T-helper 22 cell (primary cell): ENCODE measurements around the gene SETD3.

Source experiments
- DNase-seq: peaks from one replicate; pipeline ENCODE4 v3.0.0-alpha.2; 2020; ENCODE audit warnings: low read depth

SETD3 gene

GRCh38 chr14:99497894-99498293, 17.2 kb upstream of the SETD3 start:
- DNase-seq: no peak

DNA sequence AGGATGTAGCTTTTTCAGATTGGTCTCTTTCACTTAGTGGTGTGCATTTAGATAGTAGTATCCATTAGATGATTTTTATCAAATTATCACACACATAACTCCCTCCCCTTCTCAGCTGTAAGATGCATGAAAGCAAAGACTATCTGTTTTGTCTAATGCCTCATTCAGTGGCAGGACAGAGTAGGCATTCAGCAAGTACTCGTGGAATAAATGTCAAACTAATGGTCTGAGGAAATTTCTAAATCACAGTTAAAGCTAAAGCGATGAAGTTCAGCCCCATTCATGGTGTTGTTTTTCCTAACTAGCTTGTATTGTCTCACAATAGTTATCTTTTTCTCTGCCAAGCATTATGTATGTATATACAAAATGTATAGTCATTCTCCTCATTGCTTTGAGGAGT, 16.7 kb upstream of the SETD3 start:
- DNase-seq: no peak

DNA sequence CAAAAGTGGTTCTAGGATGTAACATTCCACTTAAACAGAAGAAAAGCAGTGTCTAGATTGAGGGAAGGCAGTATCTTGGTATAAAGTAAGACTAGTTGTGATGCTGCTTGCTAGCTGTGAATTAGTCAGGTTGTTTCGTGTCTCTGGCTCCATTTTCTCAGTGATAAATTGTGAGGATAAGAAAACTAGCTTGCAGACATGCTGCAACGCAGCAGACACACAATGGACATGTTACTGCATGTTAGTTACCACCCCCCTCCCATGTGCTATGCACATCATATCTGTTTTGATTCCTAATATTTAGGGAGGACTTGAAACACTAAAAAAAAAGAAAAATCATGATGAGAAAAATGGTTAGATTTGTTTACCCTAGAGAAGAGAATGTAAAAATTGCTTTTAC, 3.4 kb upstream of the SETD3 start:
- no peak for DNase-seq

- peak; percentile 4 for DNase-seq
Observed at GRCh38 chr14:99481745-99482099, 1.1 kb upstream of the SETD3 start.

- peak; percentile 100 for DNase-seq
Observed at GRCh38 chr14:99480917-99481744, 472 bp upstream of the SETD3 start, which contains the start of gene CCNK. Gene CCNK, plus strand, starts transcription at chr14:99481409. Its CDS starts 11,269 bp downstream, at chr14:99492678.

DNA sequence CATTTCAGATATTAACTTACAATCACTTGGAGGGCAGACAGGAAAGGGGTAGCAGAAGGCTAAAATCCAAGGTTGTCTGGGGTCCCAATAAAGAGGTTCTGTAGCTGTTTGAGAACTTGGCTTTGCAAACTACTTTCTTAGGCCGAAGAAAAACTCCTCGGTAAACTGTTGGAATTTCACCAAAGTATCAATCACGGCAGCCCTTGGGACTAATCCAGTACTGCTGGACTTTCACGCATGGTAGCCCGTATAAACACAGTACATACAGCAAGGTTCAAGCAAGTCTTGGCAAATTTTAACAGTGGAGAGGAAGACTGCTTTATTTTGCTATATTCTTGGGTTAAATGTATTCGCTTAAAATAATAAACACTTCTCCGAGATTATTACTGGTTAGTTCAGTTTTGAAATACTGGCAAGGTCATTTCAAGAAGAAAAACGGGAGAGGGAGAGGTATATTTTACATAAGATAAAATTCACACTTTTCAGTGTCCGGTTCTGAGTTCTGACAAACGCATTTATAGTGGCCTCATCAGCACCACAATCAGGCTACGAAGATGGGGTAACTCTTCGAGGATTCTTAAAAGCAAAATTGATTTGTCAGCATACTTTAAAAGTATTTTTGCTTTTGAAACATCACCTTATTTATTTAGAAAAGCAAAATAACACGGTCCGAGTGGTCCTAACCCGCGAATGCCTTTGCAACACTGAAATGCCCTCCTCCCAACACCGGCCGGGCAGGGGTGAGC, 1.3 kb downstream of the SETD3 start:
- DNase-seq: no peak

DNA sequence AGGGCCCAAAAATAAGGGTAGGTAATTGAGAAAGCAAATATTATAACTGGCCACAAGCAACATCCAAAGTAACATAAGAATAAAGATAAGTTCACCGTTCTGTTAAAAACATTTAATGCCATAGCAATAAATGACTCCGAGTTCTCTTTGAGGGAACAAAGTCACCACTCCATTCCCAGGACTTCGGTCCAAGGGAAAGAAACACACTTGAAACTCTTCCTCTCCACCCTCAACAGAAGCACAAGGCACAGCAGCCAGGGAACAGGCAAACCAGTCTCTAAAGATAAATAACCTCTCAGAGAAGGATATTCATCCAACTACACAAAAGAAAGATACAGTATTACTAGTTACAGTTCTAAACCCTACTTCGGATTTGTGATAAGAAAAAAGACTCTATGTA, 2.5 kb downstream of the SETD3 start:
- no peak for DNase-seq

- no peak for DNase-seq
Observed at GRCh38 chr14:99476864-99477263, 3.8 kb downstream of the SETD3 start.

DNA sequence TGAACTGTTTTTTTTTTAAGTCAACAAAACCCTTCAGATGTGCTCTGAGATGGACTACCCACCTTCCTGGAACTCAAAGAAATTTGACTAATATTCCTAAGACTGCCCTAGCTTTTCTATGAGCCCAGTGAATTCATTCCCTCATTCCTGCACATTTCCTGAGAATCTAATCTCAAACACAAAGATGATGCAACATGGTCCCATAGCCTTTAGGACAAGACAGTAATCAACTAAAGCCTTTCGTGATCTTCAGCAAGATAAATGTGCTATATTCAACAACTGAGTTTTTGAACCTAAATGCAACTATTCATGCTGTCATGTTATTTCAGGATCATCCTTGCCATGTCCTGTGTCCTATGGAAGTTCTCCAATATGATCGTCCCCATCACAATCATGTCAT, 5.0 kb downstream of the SETD3 start:
- DNase-seq: no peak

DNA sequence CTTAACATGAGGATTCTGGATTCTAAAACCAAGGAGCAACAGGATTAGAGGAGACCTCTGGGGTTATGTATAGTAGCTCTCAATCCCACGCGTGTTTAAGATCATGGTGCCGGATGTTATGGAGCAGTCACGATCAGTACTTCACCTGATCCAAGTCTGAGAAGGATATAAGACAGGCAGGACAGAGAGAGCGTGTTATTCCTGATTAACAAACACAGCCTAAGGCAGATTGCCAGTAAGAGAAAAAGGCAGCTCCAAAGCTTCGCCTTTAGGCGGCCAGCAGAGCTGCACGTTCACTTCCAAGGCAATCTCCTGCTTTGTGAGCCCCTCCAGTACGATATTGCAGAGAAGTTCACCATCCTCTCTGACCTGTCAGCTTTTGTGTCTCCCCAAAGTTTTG, 5.5 kb downstream of the SETD3 start:
- no peak for DNase-seq

DNA sequence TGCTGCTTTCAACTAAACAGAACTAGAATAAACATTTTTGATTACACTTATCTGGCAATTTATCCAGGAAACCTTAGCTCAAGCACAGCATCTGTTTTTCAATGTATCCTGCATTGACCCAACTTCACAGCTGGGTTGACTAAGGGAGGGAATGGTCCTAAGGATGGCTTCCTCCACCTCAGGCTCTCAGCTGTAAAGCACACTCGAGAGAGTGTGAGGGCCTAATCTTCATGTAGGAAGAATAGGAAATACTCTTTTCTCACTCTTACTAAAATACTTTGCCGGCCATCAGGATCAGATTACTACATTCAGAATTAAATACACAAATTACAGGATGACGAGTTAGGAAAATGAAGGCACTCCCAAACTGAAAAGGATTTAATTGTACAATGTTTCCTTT, 7.2 kb downstream of the SETD3 start:
- DNase-seq: no peak

GRCh38 chr14:99472937-99473336, 7.7 kb downstream of the SETD3 start:
- DNase-seq: no peak

DNA sequence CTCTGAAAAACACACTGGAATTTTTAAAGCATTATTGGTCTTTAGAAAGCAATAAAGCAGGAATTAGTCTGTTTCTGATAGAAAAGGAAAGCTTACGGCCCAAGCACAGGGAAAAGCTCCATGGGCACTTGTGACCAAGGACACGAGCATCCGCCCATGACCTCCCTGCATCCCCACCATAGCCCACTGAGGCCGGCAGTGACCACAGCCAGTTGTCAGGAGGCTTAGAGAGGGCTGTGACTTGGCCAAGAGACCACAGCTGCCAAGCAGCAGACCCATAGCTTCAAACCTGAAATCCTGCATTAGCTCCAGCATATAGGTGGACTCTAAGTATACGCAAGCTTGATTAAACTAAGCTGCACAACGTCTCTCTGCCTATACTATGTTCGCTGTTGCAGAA, 8.9 kb downstream of the SETD3 start:
- DNase-seq: no peak

- no peak for DNase-seq
Observed at GRCh38 chr14:99468836-99469592, 11.6 kb downstream of the SETD3 start.

DNA sequence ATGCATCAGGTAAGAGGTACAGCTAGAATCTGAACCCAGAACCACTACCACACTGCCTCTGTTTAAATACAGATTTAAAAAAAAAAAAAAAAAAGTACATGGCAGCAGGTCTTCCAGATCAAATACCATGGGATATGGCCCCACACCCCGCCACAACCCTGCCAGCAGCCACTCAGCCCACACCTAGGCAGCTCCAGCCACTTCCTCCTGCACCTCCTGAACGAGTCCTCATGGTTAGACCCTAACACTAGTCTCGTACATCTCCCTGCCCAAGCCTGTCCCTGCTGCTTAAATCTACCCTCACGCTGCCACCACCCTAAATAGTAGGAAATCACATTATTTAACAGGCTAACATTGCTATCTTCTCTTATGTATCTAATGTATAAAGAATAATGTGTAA, 12.6 kb downstream of the SETD3 start:
- no peak for DNase-seq

DNA sequence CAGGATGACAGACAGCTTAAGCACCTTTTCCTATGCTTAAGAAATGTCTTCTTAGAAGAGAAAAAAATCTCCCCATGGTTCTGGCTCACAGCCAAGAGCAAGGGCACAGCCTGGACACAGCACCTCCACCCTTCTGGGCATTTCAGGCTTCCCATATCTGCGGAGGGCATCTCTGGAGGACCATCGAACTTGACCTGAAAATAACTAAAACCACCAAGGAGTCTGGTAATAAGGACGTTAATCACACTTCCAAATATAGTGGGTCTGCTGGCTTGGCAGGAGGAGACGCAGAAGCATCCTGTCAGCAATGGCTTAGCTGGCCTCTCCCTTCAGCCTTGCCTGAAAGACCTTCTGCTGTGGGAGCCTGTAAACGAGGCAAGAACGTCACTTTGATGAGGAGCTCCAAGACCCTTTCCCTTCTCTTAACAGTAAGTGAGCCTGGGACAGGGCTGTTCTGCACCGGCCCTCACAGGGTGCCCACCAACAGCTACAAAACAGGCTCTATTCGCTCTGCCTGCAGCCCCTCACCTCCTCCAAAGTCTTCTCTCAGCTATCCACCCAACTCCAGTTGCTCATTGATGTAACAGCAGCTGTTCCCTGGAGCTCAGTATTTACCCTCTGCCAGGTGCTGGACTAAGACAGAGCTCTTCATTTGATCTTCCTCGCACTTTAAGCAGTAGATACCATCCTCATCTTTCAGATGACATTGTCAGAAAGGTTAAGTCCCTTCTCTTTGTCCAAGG, 13.2 kb downstream of the SETD3 start:
- no peak for DNase-seq

GRCh38 chr14:99466758-99467157, 13.9 kb downstream of the SETD3 start:
- no peak for DNase-seq

DNA sequence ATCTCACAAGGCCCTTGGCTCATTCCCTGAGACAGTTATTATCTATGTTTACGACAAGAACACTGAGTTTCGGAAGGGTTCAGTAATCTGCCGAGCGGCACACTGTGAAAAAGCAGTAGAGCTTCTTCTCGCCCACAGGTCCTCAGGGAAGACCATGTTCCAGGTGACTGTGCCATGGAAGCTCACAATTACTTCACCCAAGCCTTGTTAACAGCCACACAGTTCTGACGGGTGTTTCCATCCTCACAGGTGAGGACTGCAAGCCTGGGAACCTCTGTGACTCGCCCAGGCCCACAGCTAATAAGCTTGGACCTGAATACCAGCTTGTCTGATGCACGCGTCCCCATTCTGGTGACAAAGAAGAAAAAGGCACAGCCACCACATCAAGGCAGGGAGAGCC, 15.4 kb downstream of the SETD3 start:
- DNase-seq: no peak

DNA sequence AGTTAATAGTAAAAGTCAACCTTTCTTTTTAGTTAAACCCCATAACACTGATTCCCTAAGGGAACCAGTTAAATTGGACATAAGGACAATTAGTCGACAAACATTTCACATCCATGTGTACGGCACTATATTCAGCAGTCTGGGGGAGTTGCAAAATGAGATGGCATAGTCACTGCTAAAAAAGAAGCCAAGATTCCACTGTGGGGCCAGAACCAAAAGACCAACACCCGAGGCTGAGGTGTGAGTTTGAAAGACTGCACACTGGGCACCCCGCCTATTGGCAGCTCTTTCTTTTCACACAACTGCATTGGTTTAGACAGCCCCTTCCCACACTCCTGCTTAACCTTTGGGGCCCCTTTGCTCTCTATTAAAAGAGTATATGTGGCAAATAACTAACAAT, 16.7 kb downstream of the SETD3 start:
- DNase-seq: no peak

DNA sequence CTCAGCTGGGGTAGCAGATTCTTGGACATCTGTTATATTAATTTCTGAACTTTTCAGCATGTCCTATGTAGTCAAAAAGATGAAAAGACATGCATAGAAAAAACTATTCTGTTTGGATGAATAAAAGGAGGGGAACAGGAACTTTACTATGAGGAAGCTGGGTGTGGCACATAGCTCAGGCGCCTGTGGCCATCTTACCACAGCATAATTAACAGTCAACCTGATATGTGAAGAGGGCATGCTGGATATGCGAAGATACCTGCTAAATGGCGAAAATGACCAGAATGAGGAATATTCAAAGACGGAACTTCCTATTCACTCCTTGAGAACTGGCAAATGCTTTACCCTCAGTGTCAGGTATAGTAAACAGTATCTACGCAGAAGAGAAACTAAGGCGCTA, 18.4 kb downstream of the SETD3 start:
- DNase-seq: no peak

- no peak for DNase-seq
Observed at GRCh38 chr14:99461411-99462085, 19.1 kb downstream of the SETD3 start.

DNA sequence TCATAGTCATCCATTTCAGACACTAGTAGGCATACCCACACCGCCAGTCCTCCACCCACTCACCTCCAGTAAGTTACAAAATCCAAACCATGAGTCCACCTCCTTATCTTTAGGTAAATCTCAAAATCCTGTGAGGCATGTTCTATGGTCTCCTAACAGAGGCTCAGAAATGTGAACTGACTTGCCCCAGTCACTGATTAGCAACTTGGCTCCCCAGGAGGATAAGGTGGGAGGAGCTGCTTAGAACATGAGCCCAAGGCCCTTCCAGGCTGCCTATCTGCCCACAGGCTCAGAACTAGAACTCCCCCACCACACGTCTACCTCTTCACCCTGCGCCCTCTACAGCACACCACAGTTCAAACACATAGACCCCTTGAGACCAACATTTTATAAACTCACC, 19.9 kb downstream of the SETD3 start:
- no peak for DNase-seq
